ENCODE measurements around the gene DENND2D.

- TF ChIP-seq ZNF114 (tag by site-specific recombination; IDR thresholded peaks at IDR 0.05) (no peak), ZNF404 (tag by site-specific recombination; IDR thresholded peaks at IDR 0.05) (no peak), ZNF398 (tag by site-specific recombination; IDR thresholded peaks at IDR 0.05) (no peak), CTCF (tag by site-specific recombination; IDR thresholded peaks at IDR 0.05) (no peak), MYNN (tag by site-specific recombination; IDR thresholded peaks at IDR 0.05; ENCODE audit: borderline replicate concordance) (no peak), ZNF660 (tag by site-specific recombination; IDR thresholded peaks at IDR 0.05) (no peak), INSM2 (tag by site-specific recombination; IDR thresholded peaks at IDR 0.05) (no peak), ZNF777 (tag by site-specific recombination; IDR thresholded peaks at IDR 0.05; ENCODE audit: borderline replicate concordance) (no peak), ZBTB8A (tag by site-specific recombination; IDR thresholded peaks at IDR 0.05) (no peak), ZNF560 (tag by site-specific recombination; IDR thresholded peaks at IDR 0.05; ENCODE audit: borderline replicate concordance) (no peak)
These were observed 33.8 kb upstream of the DENND2D start for GRCh38 chr1:111234258-111234657.
